Spinal cord (tissue), 10 donors: ENCODE results near the gene GABRR1. TPM values are rescaled to one million over a fixed set of nuclear protein-coding genes. Genes with fewer than 3 reads are reported as not detected.

Source experiments
- DNase-seq, 6 donors: peaks; one replicate each; pipeline versions ENCODE4 v3.0.0 to v3.0.0-alpha.2; 2013 to 2015; ENCODE audit warnings: low spot score in 6 of 6, low read depth in 4 of 6
- H3K27ac ChIP-seq: one replicate; pipeline ENCODE4 v1.5.1; 2013; ENCODE audit warnings: low read depth, low read length, control low read depth
- H3K27me3 ChIP-seq: one replicate; pipeline ENCODE4 v1.6.1; 2013; ENCODE audit warnings: low read length; ENCODE audit not compliant: control insufficient read depth, insufficient read depth
- H3K36me3 ChIP-seq: one replicate; pipeline ENCODE4 v1.6.1; 2013; ENCODE audit warnings: low read length; ENCODE audit not compliant: control insufficient read depth, insufficient read depth
- H3K4me1 ChIP-seq: one replicate; pipeline ENCODE4 v1.6.1; 2013; ENCODE audit warnings: low read length; ENCODE audit not compliant: control insufficient read depth, insufficient read depth
- H3K4me3 ChIP-seq: one replicate; pipeline ENCODE4 v1.5.1; 2013; ENCODE audit warnings: low read depth, low read length, control low read depth
- H3K9me3 ChIP-seq: one replicate; pipeline ENCODE4 v1.6.1; 2013; ENCODE audit warnings: low read length; ENCODE audit not compliant: control insufficient read depth, insufficient read depth
- WGBS: methylation state at CpG from one replicate; pipeline ENCODE4 v1.1.5; 2013; ENCODE audit warnings: missing lambda C conversion rate; ENCODE audit not compliant: insufficient coverage; 5-methylcytosine and 5-hydroxymethylcytosine counted together
- polyA plus RNA-seq, 2 donors: library from polyadenylated mRNA; unstranded; fragments of 120-200 nt; gene quantifications; one replicate each; pipeline ENCODE4 v1.2.1, GENCODE V29; 2013; ENCODE audit not compliant: insufficient read length in 2 of 2
- total RNA-seq, 2 donors: library from RNA; depleted of rRNA in 1 of 2; stranded (reverse); fragments of 120-200 nt in 1 of 2; fragments of >200 nt in 1 of 2; gene quantifications; one replicate each; pipeline versions ENCODE4 v1.2.3 to v1.2.4, GENCODE V29; 2013 to 2014
- donor health status: healthy.

Gene GABRR1
- total and polyA plus RNA-seq, 4 donors: 0.20 to 0.35 (median 0.29) TPM; not detected in 1

DNA sequence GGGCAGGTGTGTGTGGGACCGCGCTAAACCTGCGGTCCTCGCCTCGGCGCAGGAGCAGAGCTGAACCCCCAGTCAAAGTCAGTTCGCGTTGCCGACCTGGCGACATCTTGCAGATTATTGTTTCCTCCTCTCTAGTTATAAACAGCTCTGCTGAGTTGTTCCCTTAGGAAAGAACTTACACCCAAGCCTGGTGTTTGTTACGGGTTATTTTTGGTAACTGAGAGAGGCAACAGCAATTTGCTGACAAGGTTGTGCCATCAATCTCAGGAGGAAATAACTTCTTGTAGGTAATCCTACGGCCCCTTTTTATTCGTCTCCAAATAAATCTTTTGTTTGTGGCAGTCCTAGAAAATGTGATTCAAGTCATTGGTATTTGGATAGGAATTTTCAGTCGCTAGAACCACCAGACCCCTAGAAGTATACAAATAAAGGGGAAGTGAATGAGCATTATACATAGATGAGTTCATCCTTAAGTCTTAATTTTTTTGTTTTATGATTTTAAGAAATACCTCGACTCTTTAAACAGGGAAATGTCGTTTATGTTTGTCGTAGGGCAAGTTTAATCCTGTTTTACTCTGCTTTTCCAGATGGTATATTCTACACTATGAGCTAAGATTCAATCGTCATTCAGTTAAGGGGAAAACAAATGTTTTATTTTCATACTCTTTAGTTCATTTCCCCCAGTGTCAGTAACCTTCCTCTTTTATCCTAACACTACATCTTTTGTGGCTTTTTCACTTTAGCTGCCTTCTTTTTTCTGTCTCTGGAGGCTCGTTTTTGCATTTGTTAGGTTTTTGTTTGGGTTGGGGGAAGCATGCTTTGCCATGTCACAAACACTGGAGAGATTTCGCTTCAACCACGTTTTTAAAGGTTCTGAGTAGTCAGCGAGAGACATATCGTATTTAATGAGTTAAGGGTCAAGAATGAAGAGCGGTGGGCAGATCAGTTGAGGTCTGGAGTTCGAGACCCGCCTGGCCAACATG, 70.1 kb downstream of the GABRR1 start:
- DNase-seq: peak in 4 of 6 donors; percentile 4 to 60 (median 42)
- Histone ChIP-seq H3K4me3 (peak overlapping the region; percentile 62), H3K4me1 (peaks cover 5% of the 10 kb centered on the region), H3K27ac (no peak overlapping the region), H3K9me3 (no peaks in the 10 kb centered on the region), H3K36me3 (no peaks in the 10 kb centered on the region), H3K27me3 (no peaks in the 10 kb centered on the region)
- 0% methylated on average over 9 of the region's 26 CpGs for WGBS

DNA sequence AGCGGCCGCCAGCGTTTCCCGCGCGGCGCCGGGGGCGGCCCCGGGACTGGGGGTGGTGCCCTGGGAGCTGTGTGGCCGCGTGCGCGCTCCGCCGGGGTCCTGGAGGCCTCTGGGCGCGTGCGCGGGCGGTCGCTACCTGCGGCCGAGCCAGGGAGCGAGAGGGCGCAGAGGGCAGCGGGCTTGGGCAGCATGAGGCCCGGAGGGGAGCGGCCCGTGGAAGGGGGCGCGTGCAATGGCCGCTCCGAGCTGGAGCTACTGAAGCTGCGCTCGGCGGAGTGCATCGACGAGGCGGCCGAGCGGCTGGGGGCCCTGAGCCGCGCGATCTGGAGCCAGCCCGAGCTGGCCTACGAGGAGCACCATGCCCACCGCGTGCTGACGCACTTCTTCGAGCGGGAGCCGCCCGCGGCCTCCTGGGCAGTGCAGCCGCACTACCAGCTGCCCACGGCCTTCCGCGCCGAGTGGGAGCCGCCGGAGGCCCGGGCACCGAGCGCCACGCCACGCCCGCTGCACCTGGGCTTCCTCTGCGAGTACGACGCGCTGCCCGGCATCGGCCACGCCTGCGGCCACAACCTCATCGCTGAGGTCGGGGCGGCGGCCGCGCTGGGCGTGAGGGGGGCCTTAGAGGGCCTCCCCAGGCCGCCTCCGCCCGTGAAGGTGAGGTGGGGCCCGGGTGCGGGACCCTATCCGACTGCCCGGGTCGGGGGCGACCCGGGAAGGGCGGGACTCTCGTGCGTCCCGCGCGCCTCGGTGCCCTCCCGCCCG, 71.0 kb downstream of the GABRR1 start, which contains the start of gene PM20D2:
Gene PM20D2, plus strand, starts transcription at position 100 of the 762 bp plus-strand sequence. Its CDS starts 90 bp downstream, at position 190.
- H3K9me3 ChIP-seq: no peaks in the 10 kb centered on the region
- H3K27ac ChIP-seq: peak within 1 kb of the TSS; percentile 12
- H3K4me3 ChIP-seq: peak within 1 kb of the TSS; percentile 62
- no peaks in the 10 kb centered on the region for H3K27me3 ChIP-seq
- DNase-seq: peak; percentile 27 to 80 (median 42)
- peaks cover 4% of the 10 kb centered on the region for H3K36me3 ChIP-seq
- H3K4me1 ChIP-seq: peaks cover 5% of the 10 kb centered on the region
- under 1% methylated on average over 102 of the region's 102 CpGs for WGBS

DNA sequence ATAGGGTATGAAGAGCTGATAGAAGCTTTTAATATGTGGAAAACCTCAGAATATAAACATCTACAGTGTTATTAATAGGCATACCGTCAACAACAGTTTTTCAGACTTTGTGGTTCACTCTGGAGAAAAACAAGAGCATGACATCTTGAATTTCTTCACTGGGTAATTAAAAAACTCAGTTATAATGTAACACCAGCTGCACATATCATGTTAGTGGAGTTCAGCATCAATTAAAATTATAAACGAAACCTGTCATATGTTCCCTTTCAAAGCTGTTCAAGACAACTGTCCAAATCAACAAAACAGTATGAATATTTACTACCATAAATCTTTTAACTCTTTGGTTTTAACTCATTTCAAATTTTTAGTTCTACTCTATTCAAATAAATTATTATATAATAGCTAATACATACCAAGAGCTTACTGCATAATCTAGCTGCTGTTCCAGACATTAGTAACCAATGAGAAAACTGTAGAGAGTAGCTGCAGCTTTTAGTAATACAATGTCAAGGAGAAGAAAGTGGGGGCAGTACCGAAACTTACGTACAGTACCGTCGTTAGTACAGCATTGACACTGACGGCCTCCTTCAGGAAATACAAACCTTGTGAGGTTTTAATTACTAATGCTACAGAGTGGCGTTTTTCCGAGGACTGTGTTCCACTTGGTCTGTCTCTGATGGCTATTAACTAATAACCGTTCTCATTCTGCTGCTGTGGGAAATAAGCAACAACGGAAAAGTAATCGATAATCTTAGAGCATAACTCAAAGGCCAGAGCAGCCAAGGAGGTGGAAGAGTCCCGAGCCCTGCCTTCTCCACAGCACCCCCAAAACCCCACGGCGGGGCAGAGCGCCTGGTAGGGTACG, 71.8 kb downstream of the GABRR1 start:
- no peaks in the 10 kb centered on the region for H3K27me3 ChIP-seq
- H3K4me1 ChIP-seq: peaks cover 5% of the 10 kb centered on the region
- 0% methylated on average over 10 of the region's 17 CpGs for WGBS
- DNase-seq: peak in 5 of 6 donors; percentile 13 to 79 (median 46)
- H3K9me3 ChIP-seq: no peaks in the 10 kb centered on the region
- H3K36me3 ChIP-seq: peaks cover 4% of the 10 kb centered on the region
- H3K4me3 ChIP-seq: peak overlapping the region; percentile 62
- H3K27ac ChIP-seq: no peak overlapping the region

DNA sequence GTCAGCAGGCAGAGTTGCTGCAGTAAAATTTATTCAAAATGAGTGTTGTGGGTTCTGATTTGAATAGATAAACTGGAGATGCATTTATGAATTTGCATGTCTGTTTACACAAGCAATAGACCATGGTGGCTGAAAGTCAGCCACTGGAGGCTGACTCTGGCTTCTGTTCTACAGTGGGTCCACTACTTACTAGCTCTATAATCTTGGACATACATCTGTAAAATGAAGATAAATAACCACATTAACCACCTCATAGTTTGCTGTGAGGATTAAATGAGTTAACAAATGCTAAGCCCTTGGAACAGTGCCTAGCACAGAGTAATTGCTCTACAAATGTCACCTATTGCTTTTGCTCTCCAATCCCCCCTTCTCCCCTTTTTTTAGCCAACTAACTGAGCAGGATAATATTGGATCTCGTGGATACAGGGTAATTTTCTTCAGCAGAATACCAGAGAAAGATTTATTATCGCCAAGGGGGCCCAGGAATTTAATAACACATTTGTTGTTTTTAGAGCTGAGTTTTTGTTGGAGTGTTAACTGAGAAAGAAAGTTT, 72.7 kb downstream of the GABRR1 start:
- peaks cover 5% of the 10 kb centered on the region for H3K4me1 ChIP-seq
- no peaks in the 10 kb centered on the region for H3K9me3 ChIP-seq
- no peaks in the 10 kb centered on the region for H3K27me3 ChIP-seq
- no peak overlapping the region for H3K4me3 ChIP-seq
- no peak overlapping the region for H3K27ac ChIP-seq
- WGBS: 83% methylated on average over 1 of the region's 2 CpGs
- DNase-seq: peak in 2 of 6 donors; percentile 9 to 14
- peaks cover 4% of the 10 kb centered on the region for H3K36me3 ChIP-seq

DNA sequence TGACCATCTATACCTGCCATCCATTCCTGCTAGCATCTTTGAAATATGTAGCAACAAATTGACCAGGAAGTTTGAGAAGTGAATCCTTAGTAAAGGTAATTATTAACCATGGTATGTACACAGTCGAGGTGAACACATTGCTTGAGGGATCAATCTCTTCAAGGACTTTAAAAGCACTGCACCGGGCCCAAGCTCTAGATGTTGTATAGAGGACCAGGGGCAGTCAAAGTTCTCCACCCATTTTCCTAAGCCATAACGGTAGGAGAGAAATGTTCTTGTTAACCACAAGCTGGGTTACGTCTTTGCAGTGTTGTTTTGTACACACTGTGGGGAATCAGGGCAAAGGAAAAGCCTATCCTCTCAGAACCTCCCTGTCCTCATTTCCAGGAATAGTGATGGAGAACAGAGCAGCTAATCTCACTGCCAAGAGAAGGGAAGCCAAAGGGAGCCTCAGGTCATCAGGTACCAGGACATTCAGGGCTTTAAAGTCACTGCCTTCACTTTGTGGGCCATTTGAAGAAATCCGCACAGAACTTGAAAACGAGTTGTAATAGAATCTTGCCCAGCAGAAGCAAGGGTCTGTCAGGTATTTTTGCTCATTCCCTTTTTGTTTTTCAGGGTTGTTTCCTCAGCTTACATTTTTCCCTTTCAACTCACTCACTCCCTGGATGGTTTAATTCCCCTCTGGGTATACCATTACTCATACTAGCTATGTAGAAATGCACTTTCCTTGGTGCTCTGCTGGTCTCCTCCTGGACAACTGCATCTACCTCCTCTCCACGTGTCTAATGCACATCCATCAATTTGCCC, 76.6 kb downstream of the GABRR1 start:
- no peak for DNase-seq
- 81% methylated on average over 5 of the region's 7 CpGs for WGBS
- Histone ChIP-seq H3K9me3 (no peaks in the 10 kb centered on the region), H3K27ac (no peak overlapping the region), H3K4me3 (no peak overlapping the region), H3K4me1 (no peaks in the 10 kb centered on the region), H3K27me3 (no peaks in the 10 kb centered on the region), H3K36me3 (peaks cover 4% of the 10 kb centered on the region)

DNA sequence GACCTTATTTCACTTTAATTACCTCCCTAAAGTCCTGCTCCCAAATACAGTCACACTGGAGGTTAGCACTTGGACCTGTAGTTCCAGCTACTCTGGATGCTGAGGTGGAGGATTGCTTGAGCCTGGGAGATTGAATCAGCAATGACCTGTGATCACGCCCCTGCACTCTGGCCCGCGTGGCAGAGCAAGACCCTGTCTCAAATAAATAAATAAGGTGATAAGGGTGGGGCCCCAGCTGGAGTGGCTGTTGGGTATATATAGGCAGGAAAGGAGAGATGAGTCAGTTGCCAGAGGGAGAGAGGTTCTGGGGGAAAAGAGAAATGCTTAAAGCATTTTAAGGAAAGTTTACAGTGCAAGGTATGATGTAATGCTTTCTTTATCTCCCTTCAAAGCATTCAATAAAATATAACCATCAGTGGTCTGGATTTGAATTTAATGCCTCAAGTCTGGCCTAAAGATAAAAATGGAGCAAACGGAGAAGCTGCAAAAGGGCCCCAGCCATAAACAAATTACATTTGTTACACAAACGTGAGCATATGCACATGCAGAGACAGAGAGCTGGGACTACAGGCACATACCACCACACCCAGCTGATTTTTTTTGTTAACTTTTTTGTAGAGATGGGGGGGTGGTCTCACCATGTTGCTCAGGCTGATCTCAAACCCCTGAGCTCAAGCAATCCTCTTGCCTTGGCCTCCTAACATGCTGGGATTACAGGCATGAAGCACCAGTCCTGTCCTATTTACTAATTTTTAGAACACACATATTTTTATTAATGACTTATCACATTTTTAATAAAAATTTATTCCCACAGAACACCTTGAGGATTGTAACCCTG, 77.4 kb downstream of the GABRR1 start:
- H3K4me1 ChIP-seq: no peaks in the 10 kb centered on the region
- no peaks in the 10 kb centered on the region for H3K9me3 ChIP-seq
- no peak for DNase-seq
- 81% methylated on average over 3 of the region's 5 CpGs for WGBS
- H3K4me3 ChIP-seq: no peak overlapping the region
- H3K36me3 ChIP-seq: peaks cover 4% of the 10 kb centered on the region
- H3K27me3 ChIP-seq: no peaks in the 10 kb centered on the region
- H3K27ac ChIP-seq: no peak overlapping the region

DNA sequence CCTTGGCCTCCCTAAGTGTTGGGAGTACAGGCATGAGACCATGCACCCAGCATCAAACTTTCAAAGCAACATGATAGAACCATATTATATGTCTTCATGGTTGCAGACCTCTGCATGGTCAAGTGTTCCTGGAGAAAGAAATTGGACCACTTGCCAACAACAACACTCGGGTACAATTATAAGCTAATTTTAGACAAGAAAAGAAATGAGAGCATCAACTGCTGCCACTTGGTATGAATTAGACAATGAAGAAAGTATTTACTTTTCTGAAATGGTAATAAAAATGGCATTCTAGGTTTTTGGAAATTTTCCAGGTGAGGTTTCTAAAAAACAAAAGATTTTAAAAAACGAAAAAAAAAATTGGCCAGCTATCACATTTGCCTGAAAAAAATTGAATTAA, 79.0 kb downstream of the GABRR1 start:
- H3K4me1 ChIP-seq: no peaks in the 10 kb centered on the region
- H3K9me3 ChIP-seq: no peaks in the 10 kb centered on the region
- no peak overlapping the region for H3K4me3 ChIP-seq
- no CpG with 5 or more reads among the region's 2 CpGs for WGBS
- H3K27ac ChIP-seq: no peak overlapping the region
- no peak for DNase-seq
- no peaks in the 10 kb centered on the region for H3K27me3 ChIP-seq
- H3K36me3 ChIP-seq: peaks cover 4% of the 10 kb centered on the region

DNA sequence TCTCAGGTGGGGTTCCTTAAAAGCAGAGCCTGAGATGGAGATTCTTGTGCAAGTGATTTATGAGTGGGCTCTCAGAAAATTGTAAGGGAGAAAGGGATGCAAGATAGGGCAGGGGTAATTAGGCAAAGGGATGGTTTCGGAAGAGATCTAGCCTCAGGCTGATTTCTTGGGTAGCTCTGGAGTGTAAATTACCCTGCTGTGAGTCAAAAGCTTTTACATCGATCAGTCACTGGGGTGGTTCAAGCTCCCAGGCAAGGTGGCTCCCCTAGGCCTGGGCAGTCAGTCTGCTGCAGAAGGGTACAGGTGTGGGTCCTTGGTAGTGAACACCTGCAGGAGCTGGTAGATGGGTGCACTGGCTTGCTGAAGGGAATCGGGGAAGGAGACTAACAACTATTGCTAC, 82.4 kb downstream of the GABRR1 start:
- 55% methylated on average over 2 of the region's 3 CpGs for WGBS

More for the DNA sequence above, 82.4 kb downstream of the GABRR1 start:
- no peaks in the 10 kb centered on the region for H3K4me1 ChIP-seq
- H3K9me3 ChIP-seq: no peaks in the 10 kb centered on the region
- no peak overlapping the region for H3K27ac ChIP-seq
- no peaks in the 10 kb centered on the region for H3K27me3 ChIP-seq
- H3K36me3 ChIP-seq: no peaks in the 10 kb centered on the region
- no peak for DNase-seq
- no peak overlapping the region for H3K4me3 ChIP-seq
